Measurements from ENCODE around the gene AFF2.
A peak's percentile ranks its signal among the peaks of the same experiment; 100 is the strongest.
"Not testable (repeated sequence)": the region's sequence is repeated elsewhere in the genome, so short reads cannot be mapped to it uniquely, and the experiment has no call there.

Gene AFF2

DNA sequence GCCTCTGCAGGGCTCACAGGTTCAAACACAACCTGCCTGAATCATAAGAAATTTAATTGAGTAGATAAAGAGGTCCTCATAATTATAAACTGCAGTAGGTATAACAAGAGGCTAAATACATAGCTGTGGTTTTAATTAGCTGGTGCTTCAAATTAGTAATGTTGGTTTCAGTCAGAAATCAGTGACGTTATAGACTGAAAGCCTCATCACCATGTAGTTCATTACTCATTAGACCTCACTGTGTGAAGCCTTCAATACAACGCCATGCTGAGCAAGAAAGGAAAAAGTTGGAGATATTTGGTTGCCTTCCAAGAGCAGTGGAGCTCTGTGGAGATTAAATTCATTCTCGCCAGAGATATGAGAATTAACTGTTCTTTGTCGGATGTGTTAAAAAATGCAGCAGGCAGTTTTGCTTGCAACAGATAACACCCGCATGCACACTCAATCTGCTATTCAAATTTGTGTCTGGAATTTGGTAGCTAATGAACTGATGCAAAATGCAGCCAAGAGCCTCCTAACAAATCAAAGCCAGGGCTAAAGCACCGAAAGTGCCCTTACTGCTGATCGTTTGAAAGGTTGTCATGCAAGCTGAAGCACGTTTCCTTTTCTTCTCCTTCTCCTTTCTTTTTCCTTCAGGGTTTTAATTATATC lies 148.9 kb downstream of the AFF2 start:
- no peak for DNase-seq

DNA sequence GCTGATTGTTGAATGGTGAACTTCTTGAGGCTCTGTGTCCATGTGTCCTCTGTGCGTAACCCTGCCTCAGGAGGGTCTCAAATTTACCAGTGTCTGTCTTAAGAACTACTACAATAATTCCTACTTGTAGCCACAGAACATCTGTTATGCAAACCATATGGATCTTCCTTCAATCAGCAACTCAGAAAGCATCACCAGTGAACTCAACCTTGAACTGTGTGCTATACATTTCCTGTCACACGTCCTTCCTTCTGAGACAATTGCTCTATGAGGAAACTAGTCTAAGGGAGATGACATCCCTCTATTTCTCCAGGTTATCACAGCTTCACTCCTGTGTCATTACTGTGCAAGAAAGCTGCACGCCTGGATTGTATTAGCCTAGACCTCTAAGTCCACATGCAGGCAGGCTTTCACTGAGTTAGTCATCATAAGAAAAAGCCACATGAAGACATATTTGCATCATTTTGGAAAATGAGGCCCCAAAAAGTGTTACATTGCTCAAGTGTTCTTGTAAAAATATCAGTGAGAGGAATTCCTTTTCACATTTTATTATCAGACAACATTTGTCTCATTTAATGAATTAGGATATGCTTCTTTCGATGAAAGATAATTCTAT lies 157.8 kb downstream of the AFF2 start:
- no peak for DNase-seq

DNA sequence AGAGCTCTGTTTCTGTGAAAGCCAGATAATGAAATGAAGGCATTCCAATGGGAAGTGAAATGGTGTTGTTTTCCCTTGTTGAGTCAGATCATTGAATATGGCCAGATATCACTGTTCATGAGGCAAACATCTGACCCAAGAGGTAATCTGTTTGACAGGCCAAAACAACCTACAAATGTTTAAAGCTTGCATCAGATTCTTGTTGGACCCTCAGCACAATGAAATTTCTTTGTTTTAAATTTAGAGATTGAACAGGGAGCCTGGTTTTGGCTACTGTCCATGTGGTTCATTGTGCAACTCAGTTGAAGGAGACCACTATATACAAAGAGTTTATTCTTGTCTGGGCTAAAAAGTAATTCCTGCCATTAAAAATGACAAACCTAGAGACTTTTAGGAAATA lies 159.1 kb downstream of the AFF2 start:
- DNase-seq: no peak

- DNase-seq: no peak
Observed at GRCh38 chrX:148661035-148661434, 160.6 kb downstream of the AFF2 start.

DNA sequence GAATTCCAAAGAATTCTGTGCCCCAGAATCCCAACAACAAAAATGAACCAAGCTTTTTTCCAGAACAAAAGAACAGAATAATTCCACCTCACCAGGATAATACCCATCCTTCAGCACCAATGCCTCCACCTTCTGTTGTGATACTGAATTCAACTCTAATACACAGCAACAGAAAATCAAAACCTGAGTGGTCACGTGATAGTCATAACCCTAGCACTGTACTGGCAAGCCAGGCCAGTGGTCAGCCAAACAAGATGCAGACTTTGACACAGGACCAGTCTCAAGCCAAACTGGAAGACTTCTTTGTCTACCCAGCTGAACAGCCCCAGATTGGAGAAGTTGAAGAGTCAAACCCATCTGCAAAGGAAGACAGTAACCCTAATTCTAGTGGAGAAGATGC lies 161.6 kb downstream of the AFF2 start:
- DNase-seq: no peak

- no peak for DNase-seq
Observed at GRCh38 chrX:148664171-148664570, 163.8 kb downstream of the AFF2 start.

GRCh38 chrX:148664995-148665394 lies 164.6 kb downstream of the AFF2 start:
- DNase-seq: no peak

DNA sequence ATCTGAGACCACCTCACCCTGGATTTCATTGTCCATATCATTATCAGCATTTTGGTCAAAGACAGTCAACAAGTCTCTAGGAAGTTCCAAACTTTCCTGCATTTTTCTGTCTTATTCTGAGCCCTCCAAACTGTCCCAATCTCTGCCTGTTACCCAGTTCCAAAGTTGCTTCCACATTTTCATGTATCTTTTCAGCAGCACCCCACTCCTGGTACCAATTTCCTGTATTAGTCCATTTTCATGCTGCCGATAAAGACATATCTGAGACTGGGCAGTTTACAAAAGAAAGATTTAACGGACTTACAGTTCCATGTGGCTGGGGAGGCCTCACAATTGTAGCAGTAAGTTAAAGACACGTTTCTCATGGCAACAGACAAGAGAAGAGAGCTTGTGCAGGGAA lies 168.8 kb downstream of the AFF2 start:
- not testable (repeated sequence) for DNase-seq

DNA sequence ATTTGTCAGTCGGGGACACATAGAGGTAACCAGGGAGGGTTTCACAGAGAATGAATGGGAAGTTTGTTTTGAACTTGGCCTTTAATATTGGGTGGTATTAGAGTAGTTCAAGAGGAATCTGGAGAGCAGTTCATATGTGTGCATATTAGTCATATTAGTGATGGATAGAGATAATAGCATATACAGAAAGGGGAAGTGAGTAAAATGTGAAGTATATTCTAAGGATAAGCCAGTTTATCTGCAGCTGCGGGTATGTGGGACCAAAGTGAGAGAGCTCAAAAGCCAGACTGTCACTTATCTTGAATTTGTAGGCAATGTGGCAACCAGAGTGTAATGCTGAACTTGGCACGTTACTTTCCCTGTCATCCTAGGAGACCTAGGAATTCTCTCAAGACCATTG lies 169.9 kb downstream of the AFF2 start:
- no peak for DNase-seq

GRCh38 chrX:148672517-148672916 lies 172.1 kb downstream of the AFF2 start:
- DNase-seq: no peak

GRCh38 chrX:148681605-148682004 lies 181.2 kb downstream of the AFF2 start:
- DNase-seq: no peak

DNA sequence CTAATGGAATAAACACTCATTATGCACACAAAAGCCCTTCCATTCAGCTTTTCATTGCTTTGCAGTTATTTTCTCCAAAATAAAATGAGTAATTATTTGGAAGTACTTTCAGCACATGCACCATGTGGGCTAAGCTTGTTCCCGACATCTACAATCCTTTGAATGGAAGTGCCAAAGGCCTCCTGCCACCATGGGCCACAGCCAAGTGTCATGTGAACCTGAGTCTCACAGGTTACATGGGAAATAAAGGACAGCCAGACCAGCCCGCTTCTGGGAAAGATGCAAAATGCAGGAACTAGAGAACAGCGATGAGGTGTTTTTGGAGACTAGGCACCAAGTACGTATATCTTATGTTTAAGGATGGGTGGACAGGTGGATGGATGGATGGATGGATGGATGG lies 181.8 kb downstream of the AFF2 start:
- no peak for DNase-seq

DNA sequence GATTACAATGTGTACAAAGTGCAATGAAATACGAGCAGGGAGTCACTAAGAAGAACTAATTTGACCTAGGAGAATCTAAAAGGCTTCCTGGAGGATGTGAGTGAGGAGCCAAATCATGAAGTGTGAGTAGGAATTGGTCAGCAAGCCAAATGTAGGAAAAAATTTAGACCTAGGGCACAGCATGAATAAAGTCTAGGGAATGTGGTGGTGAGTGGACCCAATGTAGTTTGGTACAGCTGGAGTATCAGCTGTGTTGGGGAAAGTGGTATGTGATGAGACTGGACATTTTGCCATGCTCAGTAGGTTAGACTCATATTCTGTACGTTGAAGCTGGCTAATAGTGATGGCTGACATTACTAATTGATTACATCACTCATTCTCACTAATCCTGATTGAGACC lies 191.0 kb downstream of the AFF2 start:
- no peak for DNase-seq

- DNase-seq: no peak
Observed at GRCh38 chrX:148695255-148695654, 194.8 kb downstream of the AFF2 start.

DNA sequence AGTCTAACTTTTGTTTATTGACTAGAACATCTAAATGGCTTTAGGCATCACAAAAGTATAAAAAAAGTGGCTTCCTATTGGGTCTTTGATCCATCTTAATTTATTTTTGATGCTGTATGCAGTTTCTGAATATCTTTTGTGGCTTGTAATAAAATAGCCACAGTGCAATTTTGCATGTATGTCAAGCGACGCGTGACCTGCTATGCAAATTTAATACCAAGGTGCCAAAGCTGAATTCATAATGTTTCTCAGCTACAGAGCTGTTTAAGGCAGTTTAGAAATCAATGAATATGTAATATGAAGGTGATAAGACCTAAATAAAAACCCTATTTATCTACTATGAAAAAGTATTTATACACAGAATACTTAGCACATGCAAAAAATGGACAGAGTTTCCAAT lies 197.8 kb downstream of the AFF2 start:
- DNase-seq: no peak

GRCh38 chrX:148700021-148700420 lies 199.6 kb downstream of the AFF2 start:
- DNase-seq: no peak

DNA sequence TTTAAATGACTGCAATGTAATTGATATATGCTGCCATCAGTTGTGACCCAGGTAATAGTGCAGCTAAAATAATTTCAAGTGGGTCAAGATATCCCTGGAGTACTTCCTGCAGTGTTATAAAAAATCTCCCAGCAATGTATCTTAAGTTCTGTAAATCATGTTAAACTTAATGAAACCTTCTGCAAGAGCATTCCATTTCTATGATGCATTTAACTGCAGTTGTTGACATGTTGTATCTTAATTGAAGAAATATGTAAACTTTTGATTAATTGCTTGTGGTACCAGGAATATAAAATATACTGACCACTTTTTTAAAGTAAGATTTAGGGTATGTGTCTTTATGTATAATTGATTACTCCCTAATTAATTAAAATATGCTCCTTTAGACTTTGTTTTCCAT lies 213.6 kb downstream of the AFF2 start:
- no peak for DNase-seq

GRCh38 chrX:148715361-148715760 lies 214.9 kb downstream of the AFF2 start:
- no peak for DNase-seq

GRCh38 chrX:148722966-148723365 lies 222.5 kb downstream of the AFF2 start:
- DNase-seq: no peak

GRCh38 chrX:148723551-148723950 lies 223.1 kb downstream of the AFF2 start:
- DNase-seq: peak; percentile 13

GRCh38 chrX:148728901-148729300 lies 228.5 kb downstream of the AFF2 start:
- no peak for DNase-seq

DNA sequence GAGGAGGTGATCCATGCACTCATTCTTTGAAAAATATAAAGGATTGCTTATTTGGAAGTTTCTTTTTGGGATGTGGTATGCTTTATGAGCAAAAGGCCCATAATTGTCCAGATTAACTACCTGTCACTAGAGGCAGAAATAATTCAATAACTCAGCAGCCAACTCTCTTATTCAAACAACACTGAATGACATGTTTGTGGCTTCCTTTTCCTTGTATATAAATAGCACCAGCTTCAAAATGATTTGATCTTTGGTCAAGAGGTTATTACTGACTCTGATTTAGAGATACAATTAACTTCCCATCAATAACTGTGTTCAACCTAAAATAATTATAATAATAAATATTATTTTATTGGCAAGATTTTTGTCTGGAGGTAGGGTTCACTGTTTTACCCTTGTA lies 232.3 kb downstream of the AFF2 start:
- no peak for DNase-seq

DNA sequence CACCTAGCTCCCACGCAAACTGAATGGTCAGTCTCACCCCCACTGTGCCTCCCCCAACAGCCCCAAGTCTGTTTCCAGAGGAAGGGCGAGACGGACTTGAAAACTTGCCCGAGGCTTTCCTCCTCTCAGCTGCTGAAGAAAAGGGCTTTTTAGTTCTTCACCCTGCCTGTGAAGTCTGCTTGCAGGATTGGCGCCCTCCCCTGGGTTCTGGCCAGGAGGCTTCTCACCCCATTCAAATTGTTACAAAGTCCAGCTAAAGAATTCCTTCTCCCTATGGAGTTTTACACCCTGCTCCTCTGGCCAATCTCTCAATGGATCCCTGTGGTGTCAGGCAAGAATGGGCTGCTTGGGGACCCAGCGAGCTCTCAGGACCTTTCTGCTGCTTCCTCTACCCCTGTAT lies 241.0 kb downstream of the AFF2 start:
- DNase-seq: no peak

DNA sequence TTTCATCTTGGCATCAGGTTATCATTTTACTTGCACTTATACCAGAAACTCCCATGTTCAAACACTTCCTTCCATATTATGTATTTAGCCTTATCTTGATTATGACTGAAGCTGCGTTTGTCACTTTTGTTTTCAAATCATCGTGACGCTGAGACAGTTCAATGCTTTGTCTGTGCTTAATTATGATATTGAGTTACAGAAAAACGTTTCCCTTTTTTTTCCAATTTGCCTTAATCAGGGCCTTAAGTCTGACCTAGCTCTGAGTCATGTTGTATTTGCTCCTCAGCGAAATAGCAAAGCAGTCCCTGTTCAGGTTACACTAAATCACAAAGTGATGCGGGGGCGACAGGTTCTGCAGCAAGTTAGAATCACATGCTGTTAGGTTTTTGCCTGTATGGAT lies 254.7 kb downstream of the AFF2 start:
- DNase-seq: no peak

DNA sequence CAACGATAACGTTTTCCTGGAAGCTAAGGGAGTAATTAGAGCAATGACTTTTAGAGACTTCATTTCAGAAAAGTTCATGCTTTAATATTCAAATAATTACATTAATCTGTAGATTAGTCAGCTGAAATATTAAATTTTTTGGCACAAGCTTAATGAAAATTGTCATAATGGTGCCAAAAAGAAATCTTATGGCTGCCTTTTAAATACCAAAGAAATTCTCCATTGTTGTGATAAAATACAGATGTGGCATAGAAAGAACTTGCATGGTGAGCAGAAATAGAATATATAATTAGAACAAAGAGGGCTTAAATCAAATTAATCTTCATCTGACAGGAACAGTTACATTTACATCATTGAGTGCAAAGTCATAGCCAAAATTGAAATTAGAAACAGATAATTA lies 263.5 kb downstream of the AFF2 start:
- no peak for DNase-seq
